Astrocyte (in vitro differentiated cells and primary cell): ENCODE data around the gene ERICH6. TPM values are rescaled to one million over a fixed set of nuclear protein-coding genes. Genes with fewer than 3 reads are reported as not detected.

Experiments
- DNase-seq: peaks from one replicate; pipeline ENCODE4 v3.0.0-alpha.2; 2010; ENCODE audit warnings: low read depth
- FAIRE-seq: peaks from 2 replicates; lab custom pipeline; 2011; peaks lifted over from hg19 to GRCh38; lab: Jason Lieb, UNC
- H2AFZ ChIP-seq: 2 replicates; pipeline ENCODE4 v1.6.0; 2012; ENCODE audit warnings: low read depth, low read length, inconsistent platforms
- H3K27ac ChIP-seq: 2 replicates; pipeline ENCODE4 v1.5.1; 2011; ENCODE audit warnings: low read depth, low read length, inconsistent platforms
- H3K27me3 ChIP-seq: 2 replicates; pipeline ENCODE4 v1.6.0; 2011; ENCODE audit warnings: low read length, inconsistent platforms; ENCODE audit not compliant: insufficient read depth
- H3K36me3 ChIP-seq: 2 replicates; pipeline ENCODE4 v1.5.1; 2011; ENCODE audit warnings: low read length, inconsistent platforms; ENCODE audit not compliant: insufficient read depth
- H3K4me1 ChIP-seq: 2 replicates; pipeline ENCODE4 v1.5.1; 2011; ENCODE audit warnings: low read length, inconsistent platforms; ENCODE audit not compliant: insufficient read depth
- H3K4me2 ChIP-seq: 2 replicates; pipeline ENCODE4 v1.6.0; 2012; ENCODE audit warnings: low read length, inconsistent platforms
- H3K4me3 ChIP-seq: 2 replicates; pipeline ENCODE4 v1.5.1; 2011; ENCODE audit warnings: low read depth, mild to moderate bottlenecking, low read length, inconsistent platforms; ENCODE audit not compliant: insufficient read depth
- H3K79me2 ChIP-seq: 2 replicates; pipeline ENCODE4 v1.6.0; 2012; ENCODE audit warnings: mild to moderate bottlenecking, low read length, inconsistent platforms; ENCODE audit not compliant: insufficient read depth
- H3K9ac ChIP-seq: 2 replicates; pipeline ENCODE4 v1.6.0; 2012; ENCODE audit warnings: mild to moderate bottlenecking, low read length, inconsistent platforms
- H3K9me3 ChIP-seq: 2 replicates; pipeline ENCODE4 v1.5.1; 2012; ENCODE audit warnings: low read depth, mild to moderate bottlenecking, low read length, inconsistent platforms; ENCODE audit not compliant: insufficient read depth
- H4K20me1 ChIP-seq: 2 replicates; pipeline ENCODE4 v1.6.0; 2012; ENCODE audit warnings: low read length, inconsistent platforms; ENCODE audit not compliant: insufficient read depth
- H3K27ac Mint-ChIP-seq: one replicate; pipeline ENCODE4 v1.8.0; 2021; ENCODE audit warnings: mild to moderate bottlenecking, mixed read lengths; ENCODE audit not compliant: unreplicated experiment
- H3K27me3 Mint-ChIP-seq: one replicate; pipeline ENCODE4 v1.8.0; 2021; ENCODE audit warnings: low read depth, mixed read lengths; ENCODE audit not compliant: unreplicated experiment
- H3K36me3 Mint-ChIP-seq: one replicate; pipeline ENCODE4 v1.8.0; 2021; ENCODE audit warnings: low read depth, mixed read lengths; ENCODE audit not compliant: unreplicated experiment
- H3K4me1 Mint-ChIP-seq: one replicate; pipeline ENCODE4 v1.8.0; 2021; ENCODE audit warnings: low read depth, mixed read lengths; ENCODE audit not compliant: unreplicated experiment
- H3K4me3 Mint-ChIP-seq: one replicate; pipeline ENCODE4 v1.8.0; 2021; ENCODE audit warnings: mild to moderate bottlenecking, moderate library complexity, mixed read lengths; ENCODE audit not compliant: unreplicated experiment
- H3K9me3 Mint-ChIP-seq: one replicate; pipeline ENCODE4 v1.8.0; 2021; ENCODE audit warnings: mild to moderate bottlenecking, mixed read lengths; ENCODE audit not compliant: unreplicated experiment
- EZH2 ChIP-seq: IDR thresholded peaks from 2 replicates; pipeline ENCODE4 v1.6.1; 2012; ENCODE audit warnings: mild to moderate bottlenecking, low read length, inconsistent platforms; ENCODE audit not compliant: insufficient read depth
- total RNA-seq: library from RNA; stranded (reverse); gene quantifications from 2 replicates; pipeline ENCODE4 v1.2.1, GENCODE V29; 2021
- TF ChIP-seq, protein P1 (sequence below): IDR thresholded peaks from 2 replicates; pipeline ENCODE4 v1.5.1; 2011; ENCODE audit warnings: low read depth, mild to moderate bottlenecking, inconsistent platforms, low read length, moderate library complexity; ENCODE audit not compliant: insufficient read depth

Gene ERICH6
- total RNA-seq, 1 donor from 2014 or later, result 0.09 TPM

DNA sequence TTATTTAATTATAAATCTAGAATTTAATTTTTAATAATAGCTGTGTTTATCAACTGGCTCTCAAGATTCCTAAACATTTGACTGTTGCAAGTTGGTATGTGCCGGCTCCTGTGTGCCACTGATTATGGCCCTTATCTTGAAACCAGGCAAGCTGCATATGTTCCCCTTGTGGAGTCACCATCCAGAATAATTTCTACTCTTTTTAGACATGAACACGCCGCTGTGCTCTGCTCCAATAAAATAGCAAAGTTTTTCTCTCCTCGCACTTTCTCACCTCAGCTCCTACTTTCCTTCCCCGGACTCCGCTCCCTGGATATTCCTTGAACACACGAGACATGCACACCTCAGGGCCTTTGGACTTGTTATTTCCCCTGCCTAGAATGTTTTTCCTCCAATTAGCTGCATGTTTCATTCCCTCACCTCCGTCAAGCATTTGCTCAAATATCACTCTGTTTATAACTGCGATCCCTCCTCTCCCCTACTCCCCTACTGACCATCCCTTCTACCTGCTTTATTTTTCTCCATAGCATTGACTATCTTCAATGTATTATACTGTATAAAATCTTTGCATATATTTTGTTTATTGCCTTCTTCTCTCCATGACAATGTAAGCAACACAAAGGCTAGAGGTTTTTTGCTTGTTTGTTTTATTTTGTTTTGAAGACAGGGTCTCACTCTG is 26.1 kb upstream of the ERICH6 start:
- H3K9me3 Mint-ChIP-seq, result no peaks in the 10 kb centered on the region

GRCh38 chr3:150727653-150728502 is 24.2 kb upstream of the ERICH6 start:
- TF ChIP-seq, protein P1, sequence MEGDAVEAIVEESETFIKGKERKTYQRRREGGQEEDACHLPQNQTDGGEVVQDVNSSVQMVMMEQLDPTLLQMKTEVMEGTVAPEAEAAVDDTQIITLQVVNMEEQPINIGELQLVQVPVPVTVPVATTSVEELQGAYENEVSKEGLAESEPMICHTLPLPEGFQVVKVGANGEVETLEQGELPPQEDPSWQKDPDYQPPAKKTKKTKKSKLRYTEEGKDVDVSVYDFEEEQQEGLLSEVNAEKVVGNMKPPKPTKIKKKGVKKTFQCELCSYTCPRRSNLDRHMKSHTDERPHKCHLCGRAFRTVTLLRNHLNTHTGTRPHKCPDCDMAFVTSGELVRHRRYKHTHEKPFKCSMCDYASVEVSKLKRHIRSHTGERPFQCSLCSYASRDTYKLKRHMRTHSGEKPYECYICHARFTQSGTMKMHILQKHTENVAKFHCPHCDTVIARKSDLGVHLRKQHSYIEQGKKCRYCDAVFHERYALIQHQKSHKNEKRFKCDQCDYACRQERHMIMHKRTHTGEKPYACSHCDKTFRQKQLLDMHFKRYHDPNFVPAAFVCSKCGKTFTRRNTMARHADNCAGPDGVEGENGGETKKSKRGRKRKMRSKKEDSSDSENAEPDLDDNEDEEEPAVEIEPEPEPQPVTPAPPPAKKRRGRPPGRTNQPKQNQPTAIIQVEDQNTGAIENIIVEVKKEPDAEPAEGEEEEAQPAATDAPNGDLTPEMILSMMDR, result no peak
- no peak for TF ChIP-seq EZH2
- FAIRE-seq (no peak), DNase-seq (no peak)
- Histone ChIP-seq H3K79me2 (no peaks in the 10 kb centered on the region), H2AFZ (no peak overlapping the region), H3K36me3 (no peaks in the 10 kb centered on the region), H3K4me1 (no peaks in the 10 kb centered on the region), H3K4me2 (no peak overlapping the region), H3K27ac (no peak overlapping the region), H4K20me1 (no peaks in the 10 kb centered on the region), H3K9me3 (no peaks in the 10 kb centered on the region), H3K4me3 (no peak overlapping the region), H3K27me3 (peaks cover 2% of the 10 kb centered on the region), H3K9ac (no peak overlapping the region)
- Mint-ChIP-seq H3K4me3 (no peak overlapping the region), H3K27me3 (no peaks in the 10 kb centered on the region), H3K9me3 (no peaks in the 10 kb centered on the region), H3K36me3 (no peaks in the 10 kb centered on the region), H3K4me1 (no peaks in the 10 kb centered on the region), H3K27ac (no peak overlapping the region)

More for the DNA sequence above, 26.1 kb upstream of the ERICH6 start:
- H3K36me3 Mint-ChIP-seq, result peaks cover 9% of the 10 kb centered on the region
- no peaks in the 10 kb centered on the region for H3K36me3 ChIP-seq
- no peaks in the 10 kb centered on the region for H3K27me3 ChIP-seq
- H3K79me2 ChIP-seq, result no peaks in the 10 kb centered on the region
- H3K9ac ChIP-seq, result no peak overlapping the region
- no peak overlapping the region for H2AFZ ChIP-seq
- H3K4me2 ChIP-seq, result no peak overlapping the region
- no peak for FAIRE-seq
- H3K27me3 Mint-ChIP-seq, result no peaks in the 10 kb centered on the region
- no peak for DNase-seq
- H3K27ac Mint-ChIP-seq, result no peak overlapping the region
- H3K27ac ChIP-seq, result no peak overlapping the region
- no peaks in the 10 kb centered on the region for H4K20me1 ChIP-seq
- no peak overlapping the region for H3K4me3 ChIP-seq
- no peaks in the 10 kb centered on the region for H3K9me3 ChIP-seq
- TF ChIP-seq EZH2, result no peak
- TF ChIP-seq, protein P1, result no peak
- H3K4me3 Mint-ChIP-seq, result no peak overlapping the region
- no peaks in the 10 kb centered on the region for H3K4me1 ChIP-seq
- H3K4me1 Mint-ChIP-seq, result peaks cover 13% of the 10 kb centered on the region
